Measurements from ENCODE around the gene LTA. TPM values are rescaled to one million over a fixed set of nuclear protein-coding genes. Genes with fewer than 3 reads are reported as not detected.
A peak's percentile ranks its signal among the peaks of the same experiment; 100 is the strongest.

Gene LTA
- total RNA-seq, 1 experiment from 2014 or later, result not detected

DNA sequence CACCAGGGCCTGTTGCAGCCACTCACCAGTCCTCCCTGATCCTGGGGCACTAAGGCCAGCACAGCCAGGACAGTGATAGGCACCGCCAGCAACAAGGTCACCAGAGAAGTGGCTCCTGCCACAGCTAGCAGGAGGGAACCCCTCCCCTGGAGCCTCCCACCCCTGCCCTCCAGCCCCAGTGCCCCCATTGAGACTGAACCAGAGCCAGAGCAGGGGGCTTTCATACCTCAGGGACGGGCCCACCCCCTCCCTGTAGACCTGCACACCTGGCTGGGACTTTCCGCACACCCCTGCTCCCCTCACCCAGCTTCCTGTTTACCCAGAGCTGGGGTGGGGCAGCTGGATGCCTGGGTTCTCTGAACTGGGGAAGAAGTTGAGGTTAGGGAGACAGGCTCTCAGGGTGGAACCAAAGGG, 10.1 kb downstream of the LTA start, which contains the start of gene LTB:
Gene LTB, minus strand, starts transcription at position 195 of the 414 bp plus-strand sequence. Its CDS starts 7 bp downstream, at position 188.
- no peaks in the 10 kb centered on the region for H3K9me3 Mint-ChIP-seq (ENCODE audit: unreplicated experiment)
- CTCF ChIA-PET, result interaction anchor here (0.7 to 18.9 kb wide), 3 partner anchors 8 to 17 kb away, joined by 3 to 215 read pairs (median 3); partner anchors contain the start of gene NCR3
- intact Hi-C loops (cut with micrococcal nuclease), result loop anchor here (5.0 kb wide), 1 partner anchor 35 kb away; the partner anchor contains the start of genes ATP6V1G2 and NFKBIL1
- H3K27ac Mint-ChIP-seq (ENCODE audit: low read depth, unreplicated experiment), result peak within 1 kb of the TSS; percentile 66
- H3K36me3 Mint-ChIP-seq (ENCODE audit: insufficient read depth, unreplicated experiment), result no peaks in the 10 kb centered on the region
- POLR2A ChIA-PET, result interaction anchor here (1.0 to 1.5 kb wide), 2 partner anchors 34 to 41 kb away, joined by 3 to 4 read pairs; partner anchors contain the start of gene DDX39B
- peaks cover 10% of the 10 kb centered on the region for H3K4me1 Mint-ChIP-seq (ENCODE audit: insufficient read depth, unreplicated experiment)
- TF ChIP-seq, protein P1, sequence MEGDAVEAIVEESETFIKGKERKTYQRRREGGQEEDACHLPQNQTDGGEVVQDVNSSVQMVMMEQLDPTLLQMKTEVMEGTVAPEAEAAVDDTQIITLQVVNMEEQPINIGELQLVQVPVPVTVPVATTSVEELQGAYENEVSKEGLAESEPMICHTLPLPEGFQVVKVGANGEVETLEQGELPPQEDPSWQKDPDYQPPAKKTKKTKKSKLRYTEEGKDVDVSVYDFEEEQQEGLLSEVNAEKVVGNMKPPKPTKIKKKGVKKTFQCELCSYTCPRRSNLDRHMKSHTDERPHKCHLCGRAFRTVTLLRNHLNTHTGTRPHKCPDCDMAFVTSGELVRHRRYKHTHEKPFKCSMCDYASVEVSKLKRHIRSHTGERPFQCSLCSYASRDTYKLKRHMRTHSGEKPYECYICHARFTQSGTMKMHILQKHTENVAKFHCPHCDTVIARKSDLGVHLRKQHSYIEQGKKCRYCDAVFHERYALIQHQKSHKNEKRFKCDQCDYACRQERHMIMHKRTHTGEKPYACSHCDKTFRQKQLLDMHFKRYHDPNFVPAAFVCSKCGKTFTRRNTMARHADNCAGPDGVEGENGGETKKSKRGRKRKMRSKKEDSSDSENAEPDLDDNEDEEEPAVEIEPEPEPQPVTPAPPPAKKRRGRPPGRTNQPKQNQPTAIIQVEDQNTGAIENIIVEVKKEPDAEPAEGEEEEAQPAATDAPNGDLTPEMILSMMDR (IDR thresholded peaks at IDR 0.05; ENCODE audit: unreplicated experiment), result no peak
- no peaks in the 10 kb centered on the region for H3K27me3 Mint-ChIP-seq (ENCODE audit: insufficient read depth, unreplicated experiment)
- DNase-seq (ENCODE audit: unreplicated experiment), result no peak
- H3K4me3 Mint-ChIP-seq (ENCODE audit: unreplicated experiment), result peak within 1 kb of the TSS; percentile 96
- BruUV-seq (replicated peaks), result no TSS peak

DNA sequence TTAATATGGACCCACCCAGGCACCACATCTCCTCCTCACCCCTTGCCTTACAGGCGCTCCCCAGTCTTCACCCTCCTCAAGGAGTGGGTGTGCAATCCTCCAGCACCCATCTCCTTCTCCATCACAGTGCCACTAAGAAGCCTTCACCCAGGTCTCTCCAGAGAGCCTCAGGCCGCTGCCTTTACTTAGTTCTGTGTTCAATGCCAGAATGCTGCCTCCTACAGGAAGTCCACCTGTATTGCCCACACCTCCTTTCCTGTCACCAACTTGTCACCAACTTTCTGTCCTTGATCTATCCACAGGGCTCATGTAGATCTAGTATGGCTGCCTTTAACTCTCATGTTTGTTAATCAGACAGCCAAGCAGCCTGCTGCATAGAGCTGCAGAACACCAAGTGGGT, 13.4 kb downstream of the LTA start:
- Mint-ChIP-seq H3K27ac (ENCODE audit: low read depth, unreplicated experiment) (no peak overlapping the region), H3K4me3 (ENCODE audit: unreplicated experiment) (no peak overlapping the region), H3K9me3 (ENCODE audit: unreplicated experiment) (no peaks in the 10 kb centered on the region), H3K36me3 (ENCODE audit: insufficient read depth, unreplicated experiment) (no peaks in the 10 kb centered on the region), H3K4me1 (ENCODE audit: insufficient read depth, unreplicated experiment) (peaks cover 17% of the 10 kb centered on the region), H3K27me3 (ENCODE audit: insufficient read depth, unreplicated experiment) (no peaks in the 10 kb centered on the region)
- peak; percentile 29 for DNase-seq (ENCODE audit: unreplicated experiment)
- CTCF ChIA-PET, result interaction anchor here (0.7 to 18.9 kb wide), 3 partner anchors 12 to 126 kb away, joined by 3 to 215 read pairs (median 3); partner anchors contain the start of gene NCR3
- POLR2A ChIA-PET, result interaction anchor here (1.5 kb wide), 1 partner anchor 13 kb away, joined by 6 read pairs; no protein-coding TSS in a partner anchor
- intact Hi-C loops (cut with micrococcal nuclease), result no loop called here
- BruUV-seq (replicated peaks), result no TSS peak
- TF ChIP-seq, protein P1 (IDR thresholded peaks at IDR 0.05; ENCODE audit: unreplicated experiment), result peak; percentile 33

DNA sequence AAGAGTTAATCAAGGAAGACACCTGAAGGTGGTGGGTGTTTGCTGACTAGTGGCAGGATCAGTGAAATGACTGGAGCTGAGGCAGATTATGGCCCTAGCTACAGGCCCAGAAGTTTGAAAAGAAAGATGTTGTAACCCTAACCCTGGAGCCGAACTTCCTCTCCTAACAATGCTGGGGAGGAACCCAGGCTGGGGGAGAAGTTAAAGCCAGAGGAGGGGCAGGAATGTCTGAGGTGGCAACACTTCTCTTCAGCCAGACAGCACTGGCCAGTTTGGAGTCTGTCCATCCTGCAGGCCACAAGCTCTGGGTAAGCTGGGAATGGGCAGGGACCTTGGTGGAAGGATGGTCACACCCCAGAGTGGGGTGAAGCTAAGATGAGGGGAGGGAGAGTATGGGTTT, 13.9 kb downstream of the LTA start, which contains the start of gene LST1:
Gene LST1, plus strand, starts transcription at position 270 of the 400 bp plus-strand sequence. CDS start 1,023 bp downstream, outside the sequence.
- no peaks in the 10 kb centered on the region for H3K36me3 Mint-ChIP-seq (ENCODE audit: insufficient read depth, unreplicated experiment)
- TF ChIP-seq, protein P1 (IDR thresholded peaks at IDR 0.05; ENCODE audit: unreplicated experiment), result no peak
- DNase-seq (ENCODE audit: unreplicated experiment), result no peak
- ChIA-PET POLR2A (interaction anchor here (1.5 kb wide), 1 partner anchor 12 kb away, joined by 6 read pairs; no protein-coding TSS in a partner anchor), CTCF (interaction anchor here (0.7 to 18.9 kb wide), 2 partner anchors 11 to 126 kb away, joined by 3 to 215 read pairs; partner anchors contain the start of gene NCR3)
- intact Hi-C loops (cut with micrococcal nuclease), result no loop called here
- peaks cover 15% of the 10 kb centered on the region for H3K4me1 Mint-ChIP-seq (ENCODE audit: insufficient read depth, unreplicated experiment)
- H3K4me3 Mint-ChIP-seq (ENCODE audit: unreplicated experiment), result no peak within 1 kb of the TSS
- no peaks in the 10 kb centered on the region for H3K27me3 Mint-ChIP-seq (ENCODE audit: insufficient read depth, unreplicated experiment)
- BruUV-seq (replicated peaks), result no TSS peak
- H3K27ac Mint-ChIP-seq (ENCODE audit: low read depth, unreplicated experiment), result no peak within 1 kb of the TSS
- H3K9me3 Mint-ChIP-seq (ENCODE audit: unreplicated experiment), result no peaks in the 10 kb centered on the region

DNA sequence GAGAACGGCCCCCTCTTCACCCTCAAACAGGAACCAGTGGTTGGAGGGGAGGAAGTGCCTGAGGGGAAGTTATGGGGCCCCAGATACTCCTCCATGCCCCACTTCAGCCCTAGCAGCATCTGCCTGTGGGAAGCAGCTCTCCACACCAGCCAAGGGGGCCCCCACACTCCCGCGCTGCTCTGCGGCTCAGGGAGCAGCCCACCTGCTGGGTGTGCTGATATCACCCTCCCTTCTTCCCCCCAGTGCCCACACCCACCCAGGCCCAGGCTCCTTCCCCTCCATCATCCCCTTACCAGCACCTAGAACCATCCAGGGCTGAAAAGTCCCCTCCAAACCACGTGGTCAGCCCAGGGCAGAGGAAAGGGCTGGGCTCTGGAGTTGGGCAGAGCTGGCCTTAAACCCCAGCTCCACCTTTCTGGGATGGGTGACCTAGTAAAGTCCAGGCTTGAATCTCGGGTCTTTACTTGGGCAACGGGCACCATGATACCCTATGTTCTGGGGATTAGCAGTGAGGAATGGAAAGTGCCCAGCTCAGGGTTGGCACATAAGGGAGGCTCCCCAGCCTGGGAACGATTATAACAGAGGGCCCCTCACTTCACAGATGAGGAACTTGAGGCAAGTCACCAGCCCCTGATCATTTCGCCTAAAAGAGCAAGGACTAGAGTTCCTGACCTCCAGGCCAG, 14.7 kb downstream of the LTA start:
- H3K9me3 Mint-ChIP-seq (ENCODE audit: unreplicated experiment), result no peaks in the 10 kb centered on the region
- no peak overlapping the region for H3K4me3 Mint-ChIP-seq (ENCODE audit: unreplicated experiment)
- no peak for DNase-seq (ENCODE audit: unreplicated experiment)
- peaks cover 8% of the 10 kb centered on the region for H3K4me1 Mint-ChIP-seq (ENCODE audit: insufficient read depth, unreplicated experiment)
- intact Hi-C loops (cut with micrococcal nuclease), result no loop called here
- CTCF ChIA-PET, result interaction anchor here (1.1 to 18.9 kb wide), 2 partner anchors 11 to 12 kb away, joined by 4 to 215 read pairs; partner anchors contain the start of genes NCR3 and TNF
- BruUV-seq (replicated peaks), result no TSS peak
- TF ChIP-seq, protein P1 (IDR thresholded peaks at IDR 0.05; ENCODE audit: unreplicated experiment), result no peak
- no peak overlapping the region for H3K27ac Mint-ChIP-seq (ENCODE audit: low read depth, unreplicated experiment)
- POLR2A ChIA-PET, result interaction anchor here (0.6 to 1.5 kb wide), 2 partner anchors 12 to 27 kb away, joined by 3 to 6 read pairs; no protein-coding TSS in a partner anchor
- no peaks in the 10 kb centered on the region for H3K27me3 Mint-ChIP-seq (ENCODE audit: insufficient read depth, unreplicated experiment)
- H3K36me3 Mint-ChIP-seq (ENCODE audit: insufficient read depth, unreplicated experiment), result no peaks in the 10 kb centered on the region

Data from MCF 10A (cell line).